Hepatocyte (in vitro differentiated cells): ENCODE measurements around the gene CLBA1. TPM values are rescaled to one million over a fixed set of nuclear protein-coding genes. Genes with fewer than 3 reads are reported as not detected.

ENCODE experiments used
- DNase-seq: peaks from one replicate; pipeline ENCODE4 v3.0.0-alpha.2; 2016; ENCODE audit warnings: low spot score
- H2AFZ ChIP-seq: fragments of 200-600 bp; sonication (generic); 2 replicates; pipeline ENCODE4 v1.6.0; 2016; ENCODE audit warnings: antibody characterized with exemption, mild to moderate bottlenecking
- H3K27ac ChIP-seq: fragments of 200-600 bp; sonication (generic); 2 replicates; pipeline ENCODE4 v1.5.1; 2016; ENCODE audit warnings: mild to moderate bottlenecking
- H3K27me3 ChIP-seq: fragments of 200-600 bp; sonication (generic); 2 replicates; pipeline ENCODE4 v1.6.1; 2016
- H3K36me3 ChIP-seq: fragments of 200-600 bp; sonication (generic); replicated peaks from 2 replicates; pipeline ENCODE4 v1.5.1; 2016; ENCODE audit warnings: low read depth; ENCODE audit not compliant: insufficient read depth
- H3K4me1 ChIP-seq: fragments of 200-600 bp; sonication (generic); 2 replicates; pipeline ENCODE4 v1.5.1; 2016; ENCODE audit warnings: mild to moderate bottlenecking, moderate library complexity; ENCODE audit not compliant: insufficient read depth
- H3K4me2 ChIP-seq: fragments of 200-600 bp; sonication (generic); 2 replicates; pipeline ENCODE4 v1.6.0; 2016
- H3K4me3 ChIP-seq: fragments of 200-600 bp; sonication (generic); 2 replicates; pipeline ENCODE4 v1.5.1; 2016; ENCODE audit warnings: mild to moderate bottlenecking
- H3K79me2 ChIP-seq: fragments of 200-600 bp; sonication (generic); 2 replicates; pipeline ENCODE4 v1.6.0; 2017; ENCODE audit warnings: mild to moderate bottlenecking
- H3K9me2 ChIP-seq: fragments of 200-600 bp; sonication (generic); replicated peaks from 2 replicates; pipeline ENCODE4 v1.6.0; 2017; ENCODE audit warnings: mild to moderate bottlenecking; ENCODE audit not compliant: insufficient read depth
- H3K9me3 ChIP-seq: fragments of 200-600 bp; sonication (generic); 2 replicates; pipeline ENCODE4 v1.5.1; 2016; ENCODE audit warnings: low read depth, mild to moderate bottlenecking
- H4K20me1 ChIP-seq: fragments of 200-600 bp; sonication (generic); 2 replicates; pipeline ENCODE4 v1.6.0; 2016; ENCODE audit warnings: mild to moderate bottlenecking; ENCODE audit not compliant: insufficient read depth, poor library complexity, severe bottlenecking
- EZH2 ChIP-seq: fragments of 200-600 bp; sonication (generic); IDR thresholded peaks from 2 replicates; pipeline ENCODE4 v1.6.1; 2016; ENCODE audit warnings: antibody characterized with exemption, mild to moderate bottlenecking, borderline replicate concordance
- EZH2phosphoT487 ChIP-seq: fragments of 200-600 bp; sonication (generic); IDR thresholded peaks from one replicate; pipeline ENCODE4 v1.6.1; 2018; ENCODE audit warnings: antibody characterized with exemption, mild to moderate bottlenecking, low read depth, moderate library complexity; ENCODE audit not compliant: unreplicated experiment, severe bottlenecking
- WGBS: methylation state at CpG from one replicate; pipeline ENCODE4 v1.1.6; 2016; ENCODE audit warnings: low lambda C conversion rate; ENCODE audit errors: missing lambda C conversion rate; 5-methylcytosine and 5-hydroxymethylcytosine counted together
- polyA plus RNA-seq: library from polyadenylated mRNA; unstranded; fragments of >200 nt; fragmentation: Nextera tagmentation; extraction: Ambion mirVana; gene quantifications from 2 replicates; pipeline ENCODE4 v1.2.1, GENCODE V29; 2016
- total RNA-seq: library from RNA; depleted of rRNA; stranded (reverse); fragments of >200 nt; gene quantifications from 2 replicates; pipeline ENCODE4 v1.2.3, GENCODE V29; 2014
- TF ChIP-seq, protein P1 (sequence below): fragments of 200-600 bp; sonication (generic); IDR thresholded peaks from 2 replicates; pipeline ENCODE4 v1.5.1; 2016; ENCODE audit warnings: antibody characterized with exemption, mild to moderate bottlenecking; ENCODE audit not compliant: poor library complexity

CLBA1 gene
- total and polyA plus RNA-seq, 2 experiments from 2014 or later = 6.4 to 9.3 TPM

- Histone ChIP-seq H3K9me3 (no peaks in the 10 kb centered on the region), H3K4me2 (no peak overlapping the region), H3K4me3 (no peak overlapping the region), H3K9me2 (no peaks in the 10 kb centered on the region), H3K79me2 (no peaks in the 10 kb centered on the region), H4K20me1 (no peaks in the 10 kb centered on the region), H3K36me3 (no peaks in the 10 kb centered on the region), H2AFZ (no peak overlapping the region), H3K27ac (no peak overlapping the region), H3K27me3 (no peaks in the 10 kb centered on the region), H3K4me1 (peaks cover 43% of the 10 kb centered on the region)
- peak; percentile 91 for DNase-seq
- TF ChIP-seq EZH2 = no peak
- TF ChIP-seq, protein P1, sequence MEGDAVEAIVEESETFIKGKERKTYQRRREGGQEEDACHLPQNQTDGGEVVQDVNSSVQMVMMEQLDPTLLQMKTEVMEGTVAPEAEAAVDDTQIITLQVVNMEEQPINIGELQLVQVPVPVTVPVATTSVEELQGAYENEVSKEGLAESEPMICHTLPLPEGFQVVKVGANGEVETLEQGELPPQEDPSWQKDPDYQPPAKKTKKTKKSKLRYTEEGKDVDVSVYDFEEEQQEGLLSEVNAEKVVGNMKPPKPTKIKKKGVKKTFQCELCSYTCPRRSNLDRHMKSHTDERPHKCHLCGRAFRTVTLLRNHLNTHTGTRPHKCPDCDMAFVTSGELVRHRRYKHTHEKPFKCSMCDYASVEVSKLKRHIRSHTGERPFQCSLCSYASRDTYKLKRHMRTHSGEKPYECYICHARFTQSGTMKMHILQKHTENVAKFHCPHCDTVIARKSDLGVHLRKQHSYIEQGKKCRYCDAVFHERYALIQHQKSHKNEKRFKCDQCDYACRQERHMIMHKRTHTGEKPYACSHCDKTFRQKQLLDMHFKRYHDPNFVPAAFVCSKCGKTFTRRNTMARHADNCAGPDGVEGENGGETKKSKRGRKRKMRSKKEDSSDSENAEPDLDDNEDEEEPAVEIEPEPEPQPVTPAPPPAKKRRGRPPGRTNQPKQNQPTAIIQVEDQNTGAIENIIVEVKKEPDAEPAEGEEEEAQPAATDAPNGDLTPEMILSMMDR = peak; percentile 84
- WGBS = 56% methylated on average over 21 of the region's 21 CpGs
Observed at GRCh38 chr14:104976198-104977007, 9.2 kb upstream of the CLBA1 start.

- Histone ChIP-seq H3K79me2 (no peaks in the 10 kb centered on the region), H3K4me2 (peak overlapping the region; percentile 98), H3K4me1 (peaks cover 40% of the 10 kb centered on the region), H2AFZ (peak overlapping the region; percentile 78), H3K27ac (no peak overlapping the region), H3K36me3 (no peaks in the 10 kb centered on the region), H4K20me1 (no peaks in the 10 kb centered on the region), H3K9me3 (no peaks in the 10 kb centered on the region), H3K4me3 (no peak overlapping the region), H3K9me2 (no peaks in the 10 kb centered on the region), H3K27me3 (no peaks in the 10 kb centered on the region)
- peak; percentile 6 for DNase-seq
- 81% methylated on average over 11 of the region's 11 CpGs for WGBS
- TF ChIP-seq EZH2phosphoT487 = no peak
- no peak for TF ChIP-seq EZH2
- TF ChIP-seq, protein P1 = no peak
Observed at GRCh38 chr14:104977008-104977680, 8.4 kb upstream of the CLBA1 start.

- Histone ChIP-seq H3K27ac (no peak within 1 kb of the TSS), H3K27me3 (no peaks in the 10 kb centered on the region)
Observed at GRCh38 chr14:104977681-104978653, 7.6 kb upstream of the CLBA1 start, which contains the start of gene AHNAK2. Gene AHNAK2, minus strand, starts transcription at chr14:104978374. Its CDS starts 137 bp downstream, at chr14:104978237.

More at GRCh38 chr14:104977681-104978653, 7.6 kb upstream of the CLBA1 start, which contains the start of gene AHNAK2:
- peak within 1 kb of the TSS; percentile 39 for H3K4me3 ChIP-seq
- TF ChIP-seq, protein P1 = no peak
- TF ChIP-seq EZH2 (no peak), EZH2phosphoT487 (no peak)
- H2AFZ ChIP-seq = peak within 1 kb of the TSS; percentile 78
- H3K4me2 ChIP-seq = peak within 1 kb of the TSS; percentile 98
- H3K9me2 ChIP-seq = no peaks in the 10 kb centered on the region
- H3K9me3 ChIP-seq = no peaks in the 10 kb centered on the region
- no peaks in the 10 kb centered on the region for H3K36me3 ChIP-seq
- H3K4me1 ChIP-seq = peaks cover 31% of the 10 kb centered on the region
- no peaks in the 10 kb centered on the region for H4K20me1 ChIP-seq
- H3K79me2 ChIP-seq = no peaks in the 10 kb centered on the region
- WGBS = 12% methylated on average over 28 of the region's 111 CpGs
- peak; percentile 94 for DNase-seq
